ENCODE data around the gene EPN2.

DNA sequence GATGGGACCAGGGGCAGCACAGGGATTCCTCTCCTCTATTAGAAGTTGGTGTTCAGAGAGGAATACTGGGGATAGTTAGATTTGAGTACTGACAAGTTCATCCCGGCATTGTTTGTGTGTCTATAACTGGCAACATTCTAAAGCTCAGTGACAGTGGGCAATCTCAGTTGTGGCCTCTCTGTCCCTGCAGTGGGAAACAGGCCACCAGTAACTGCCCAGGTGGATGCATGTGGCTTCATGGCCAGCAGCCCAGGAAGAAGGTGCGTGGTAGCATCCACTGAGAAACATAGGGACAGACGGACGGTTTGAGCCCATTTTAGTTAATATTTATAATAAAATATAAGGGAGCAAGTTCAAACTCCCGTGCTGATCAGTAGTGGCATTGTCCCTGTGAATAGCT is 73.8 kb downstream of the EPN2 start:
- TF ChIP-seq, protein P1, sequence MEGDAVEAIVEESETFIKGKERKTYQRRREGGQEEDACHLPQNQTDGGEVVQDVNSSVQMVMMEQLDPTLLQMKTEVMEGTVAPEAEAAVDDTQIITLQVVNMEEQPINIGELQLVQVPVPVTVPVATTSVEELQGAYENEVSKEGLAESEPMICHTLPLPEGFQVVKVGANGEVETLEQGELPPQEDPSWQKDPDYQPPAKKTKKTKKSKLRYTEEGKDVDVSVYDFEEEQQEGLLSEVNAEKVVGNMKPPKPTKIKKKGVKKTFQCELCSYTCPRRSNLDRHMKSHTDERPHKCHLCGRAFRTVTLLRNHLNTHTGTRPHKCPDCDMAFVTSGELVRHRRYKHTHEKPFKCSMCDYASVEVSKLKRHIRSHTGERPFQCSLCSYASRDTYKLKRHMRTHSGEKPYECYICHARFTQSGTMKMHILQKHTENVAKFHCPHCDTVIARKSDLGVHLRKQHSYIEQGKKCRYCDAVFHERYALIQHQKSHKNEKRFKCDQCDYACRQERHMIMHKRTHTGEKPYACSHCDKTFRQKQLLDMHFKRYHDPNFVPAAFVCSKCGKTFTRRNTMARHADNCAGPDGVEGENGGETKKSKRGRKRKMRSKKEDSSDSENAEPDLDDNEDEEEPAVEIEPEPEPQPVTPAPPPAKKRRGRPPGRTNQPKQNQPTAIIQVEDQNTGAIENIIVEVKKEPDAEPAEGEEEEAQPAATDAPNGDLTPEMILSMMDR (IDR thresholded peaks at IDR 0.05) = no peak
- TF ChIP-seq POLR2A (IDR thresholded peaks at IDR 0.05) = no peak
- TF ChIP-seq POLR2AphosphoS5 (IDR thresholded peaks at IDR 0.05) = no peak
